GM12865 (cell line): ENCODE measurements around the gene SMG5.

Experiments
- DNase-seq: peaks from one replicate; pipeline ENCODE4 v3.0.0; 2010; ENCODE audit warnings: low read depth
- H3K4me3 ChIP-seq: 2 replicates; pipeline ENCODE4 v1.5.1; 2011; ENCODE audit warnings: mild to moderate bottlenecking, low read depth, low read length, control low read depth
- CTCF ChIP-seq: IDR thresholded peaks from 2 replicates; pipeline ENCODE4 v1.5.1; 2011; ENCODE audit warnings: low read length, control low read depth, low read depth, inconsistent platforms; ENCODE audit not compliant: insufficient read depth; ENCODE audit errors: missing control alignments

The SMG5 gene

GRCh38 chr1:156281693-156282478, 739 bp downstream of the SMG5 start:
- peak; percentile 48 for DNase-seq
- no peak for TF ChIP-seq CTCF
- H3K4me3 ChIP-seq: peak overlapping the region; percentile 76

GRCh38 chr1:156281281-156281680, 1.3 kb downstream of the SMG5 start:
- peak; percentile 4 for TF ChIP-seq CTCF
- H3K4me3 ChIP-seq: peak overlapping the region; percentile 76
- DNase-seq: peak; percentile 75

GRCh38 chr1:156279837-156280236, 2.8 kb downstream of the SMG5 start:
- H3K4me3 ChIP-seq: no peak overlapping the region
- DNase-seq: no peak
- no peak for TF ChIP-seq CTCF

GRCh38 chr1:156276966-156277381, 5.7 kb downstream of the SMG5 start:
- no peak for TF ChIP-seq CTCF
- DNase-seq: no peak
- no peak overlapping the region for H3K4me3 ChIP-seq

GRCh38 chr1:156276532-156276931, 6.1 kb downstream of the SMG5 start:
- no peak for DNase-seq
- no peak for TF ChIP-seq CTCF
- H3K4me3 ChIP-seq: no peak overlapping the region

GRCh38 chr1:156270314-156270713, 12.3 kb downstream of the SMG5 start:
- no peak for TF ChIP-seq CTCF
- no peak overlapping the region for H3K4me3 ChIP-seq
- DNase-seq: no peak

GRCh38 chr1:156268336-156268735, 14.3 kb downstream of the SMG5 start:
- TF ChIP-seq CTCF: no peak
- DNase-seq: no peak
- no peak overlapping the region for H3K4me3 ChIP-seq
